Lung (tissue), 12 donors: Measurements from ENCODE around the gene SUSD1. TPM values are rescaled to one million over a fixed set of nuclear protein-coding genes. Genes with fewer than 3 reads are reported as not detected.

Source experiments
- ATAC-seq: fragments of 200-7000 bp; cut with Tn5 transposase; one replicate; pipeline ENCODE4 v1.9.1; 2020; ENCODE audit warnings: moderate number of reproducible peaks; ENCODE audit not compliant: insufficient read depth, low FRiP score
- DNase-seq, 3 donors: peaks; one replicate each; pipeline ENCODE4 v3.0.0-alpha.2; 2013 to 2017
- H3K27ac ChIP-seq, 2 donors: one replicate each; pipeline ENCODE4 v1.5.1; 2013; ENCODE audit warnings: mild to moderate bottlenecking in 2 of 2, moderate library complexity in 2 of 2, control low read depth in 1 of 2, inconsistent platforms in 1 of 2, low read depth in 1 of 2, low read length in 1 of 2
- H3K27me3 ChIP-seq, 3 donors: one replicate each; pipeline ENCODE4 v1.5.1; 2013; ENCODE audit warnings: low read length in 2 of 3; ENCODE audit not compliant: control insufficient read depth in 3 of 3, insufficient read depth in 3 of 3
- H3K36me3 ChIP-seq, 4 donors: one replicate each; pipeline ENCODE4 v1.5.1; 2013; ENCODE audit warnings: low read length in 4 of 4, mild to moderate bottlenecking in 1 of 4, moderate library complexity in 1 of 4; ENCODE audit not compliant: control insufficient read depth in 4 of 4, insufficient read depth in 4 of 4
- H3K4me1 ChIP-seq, 5 donors: one replicate each; pipeline ENCODE4 v1.5.1; 2013; ENCODE audit warnings: low read length in 5 of 5, mild to moderate bottlenecking in 2 of 5, moderate library complexity in 1 of 5; ENCODE audit not compliant: control insufficient read depth in 5 of 5, insufficient read depth in 5 of 5
- H3K4me3 ChIP-seq: one replicate; pipeline ENCODE4 v1.5.1; 2013; ENCODE audit warnings: mild to moderate bottlenecking, control low read depth, moderate library complexity
- H3K9ac ChIP-seq, 2 donors: one replicate each; pipeline ENCODE4 v1.5.1; 2013; ENCODE audit warnings: low read length in 2 of 2, control low read depth in 1 of 2; ENCODE audit not compliant: insufficient read depth in 1 of 2
- H3K9me3 ChIP-seq, 4 donors: one replicate each; pipeline ENCODE4 v1.5.1; 2013; ENCODE audit warnings: low read length in 3 of 4, mild to moderate bottlenecking in 1 of 4, moderate library complexity in 1 of 4; ENCODE audit not compliant: control insufficient read depth in 4 of 4, insufficient read depth in 3 of 4
- CTCF ChIP-seq: IDR thresholded peaks from 2 replicates; pipeline ENCODE4 v1.5.1; 2012; ENCODE audit warnings: mild to moderate bottlenecking; ENCODE audit errors: control extremely low read depth, extremely low read depth
- WGBS, 2 donors: extraction: QIAGEN DNeasy Blood & Tissue Kit; methylation state at CpG; one replicate each; pipeline ENCODE4 v1.1.7; 2013; 5-methylcytosine and 5-hydroxymethylcytosine counted together
- polyA plus RNA-seq, 2 donors: library from polyadenylated mRNA; stranded (reverse); fragments of 200-250 nt; gene quantifications; one replicate each; pipeline ENCODE4 v1.2.1, GENCODE V29; 2013
- total RNA-seq, 2 donors: library from RNA; depleted of rRNA in 1 of 2; stranded (reverse); fragments of >200 nt in 1 of 2; gene quantifications; one replicate each; pipeline ENCODE4 v1.2.1, GENCODE V29; 2014 to 2021
- donor health status: control.
- donor health status: control.
- donor health status: Bipolar disorder and iron deficiency.
- donor health status: healthy.
- donor health status: DM: yes; HTN: yes; CAD: no.

SUSD1 gene
- total and polyA plus RNA-seq, 4 donors = 4.4 to 26.6 (median 21.1) TPM

GRCh38 chr9:112061152-112061740 lies 113.9 kb downstream of the SUSD1 start:
- ATAC-seq (peak; percentile 38), DNase-seq (peak in 2 of 3 donors; percentile 49 to 62)
- Histone ChIP-seq H3K27ac (peak overlapping the region; percentile 62 to 87), H3K36me3 (peaks cover 0 to 11% (median 5%) of the 10 kb centered on the region in 4 donors), H3K27me3 (no peaks in the 10 kb centered on the region), H3K4me3 (no peak overlapping the region), H3K4me1 (peaks cover 0 to 13% (median 0%) of the 10 kb centered on the region in 5 donors), H3K9me3 (no peaks in the 10 kb centered on the region), H3K9ac (no peak overlapping the region)
- TF ChIP-seq CTCF = no peak
- 6 to 26% methylated on average over 3 of the region's 3 CpGs for WGBS, 2 donors

GRCh38 chr9:112059966-112060320 lies 115.2 kb downstream of the SUSD1 start:
- peaks cover 0 to 10% (median 0%) of the 10 kb centered on the region in 5 donors for H3K4me1 ChIP-seq
- no peak overlapping the region for H3K4me3 ChIP-seq
- 65 to 87% methylated on average over 3 of the region's 3 CpGs for WGBS, 2 donors
- no peak overlapping the region for H3K9ac ChIP-seq
- no peak for DNase-seq
- peak overlapping the region in 1 of 2 donors; percentile 8 for H3K27ac ChIP-seq
- no peaks in the 10 kb centered on the region for H3K9me3 ChIP-seq
- no peaks in the 10 kb centered on the region for H3K27me3 ChIP-seq
- H3K36me3 ChIP-seq = peaks cover 0 to 11% (median 5%) of the 10 kb centered on the region in 4 donors
- no peak for ATAC-seq
- no peak for TF ChIP-seq CTCF

GRCh38 chr9:112059145-112059965 lies 115.7 kb downstream of the SUSD1 start:
- no peaks in the 10 kb centered on the region for H3K9me3 ChIP-seq
- TF ChIP-seq CTCF = no peak
- H3K27ac ChIP-seq = peak overlapping the region; percentile 6 to 26

More at GRCh38 chr9:112059145-112059965, 115.7 kb downstream of the SUSD1 start:
- H3K36me3 ChIP-seq = peaks cover 0 to 11% (median 5%) of the 10 kb centered on the region in 4 donors
- peaks cover 0 to 10% (median 0%) of the 10 kb centered on the region in 5 donors for H3K4me1 ChIP-seq
- WGBS, 2 donors = 69 to 81% methylated on average over 13 of the region's 13 CpGs
- peak; percentile 57 for ATAC-seq
- no peaks in the 10 kb centered on the region for H3K27me3 ChIP-seq
- no peak for DNase-seq
- no peak overlapping the region for H3K4me3 ChIP-seq
- no peak overlapping the region for H3K9ac ChIP-seq
